GM19328 (cell line): Measurements from ENCODE around the gene MYF6.
"Not testable (repeated sequence)": the region's sequence is repeated elsewhere in the genome, so short reads cannot be mapped to it uniquely, and the experiment has no call there.

ENCODE experiments used
- ATAC-seq: cut with Tn5 transposase; IDR thresholded peaks from one replicate; pipeline ENCODE4 v1.9.1; 2021; ENCODE audit warnings: mild to moderate bottlenecking, moderate library complexity; ENCODE audit not compliant: unreplicated experiment

MYF6 gene

DNA sequence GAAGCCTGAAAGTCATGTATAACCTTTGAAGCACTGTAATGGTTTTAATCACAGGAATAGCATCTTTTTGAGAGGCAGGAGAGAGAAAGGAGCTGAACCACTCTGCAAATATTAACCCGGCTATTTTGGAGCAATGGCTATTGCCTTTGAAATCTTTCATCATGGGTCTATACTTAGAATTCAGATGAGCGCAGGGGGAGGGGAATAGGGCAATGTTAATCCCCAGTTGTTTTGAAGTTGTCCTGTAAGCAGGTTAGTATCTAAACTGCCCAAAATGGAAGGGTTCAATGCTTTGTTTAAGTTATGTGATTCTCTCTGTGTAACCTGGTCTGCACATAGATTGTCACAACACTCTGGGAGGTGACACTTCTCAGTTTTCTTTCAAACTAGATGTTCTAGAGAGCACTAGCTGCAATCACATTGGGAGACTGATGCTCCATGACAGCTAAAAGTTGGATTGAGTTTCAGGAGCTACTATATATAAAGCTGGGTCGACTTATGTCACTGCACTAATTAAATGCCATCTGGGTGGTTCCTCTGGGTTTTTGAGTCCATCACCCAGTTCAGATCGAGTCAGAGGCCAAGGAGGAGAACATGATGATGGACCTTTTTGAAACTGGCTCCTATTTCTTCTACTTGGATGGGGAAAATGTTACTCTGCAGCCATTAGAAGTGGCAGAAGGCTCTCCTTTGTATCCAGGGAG is at the start of gene MYF6:
MYF6 (plus strand) TSS at position 509 of the 704 bp plus-strand sequence; CDS start at position 595, 86 bp downstream.
- no peak for ATAC-seq

DNA sequence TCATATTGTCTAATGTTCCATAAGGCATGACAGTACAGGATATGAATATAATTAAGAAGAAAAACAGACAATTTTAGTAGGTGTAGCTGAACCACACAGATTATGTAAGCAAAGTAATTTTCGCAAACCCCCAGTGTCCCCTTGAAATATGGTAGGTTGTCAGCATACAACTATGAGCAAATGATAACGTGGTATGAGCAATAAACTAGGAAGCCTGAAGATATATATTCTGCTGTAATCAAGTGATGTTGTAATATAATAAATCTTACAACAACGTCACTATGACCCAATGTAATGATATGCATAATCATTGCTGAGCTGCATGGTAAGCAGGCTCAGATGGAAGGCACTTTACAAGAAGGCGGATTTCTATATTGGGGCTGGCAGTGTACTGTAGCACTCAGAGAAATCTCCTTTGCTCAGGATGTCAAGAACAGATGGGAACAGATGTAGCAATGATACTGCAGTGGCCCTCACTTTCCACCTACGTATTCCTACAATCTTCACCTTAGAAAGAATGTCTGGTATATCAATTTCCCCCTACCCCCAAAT is 47.8 kb upstream of the MYF6 start:
- ATAC-seq, result no peak

DNA sequence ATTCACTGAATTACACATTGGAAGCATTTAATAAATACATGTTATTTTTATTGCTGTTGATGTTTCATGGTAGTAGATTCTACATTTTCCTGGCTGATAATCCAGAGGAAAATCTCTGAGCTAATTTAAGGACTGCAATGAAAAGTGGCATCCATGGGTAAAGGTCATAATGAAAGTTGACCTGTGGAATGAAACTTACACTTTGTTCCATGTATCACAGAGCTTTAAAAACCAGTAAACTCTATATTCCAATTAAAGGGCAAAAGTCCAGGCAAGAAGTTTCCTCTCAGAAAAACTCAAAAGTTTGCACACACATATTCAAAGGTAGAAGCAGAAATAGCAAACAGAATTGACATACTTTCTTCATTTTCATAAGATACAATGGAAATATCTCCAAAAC is 44.8 kb upstream of the MYF6 start:
- no peak for ATAC-seq

DNA sequence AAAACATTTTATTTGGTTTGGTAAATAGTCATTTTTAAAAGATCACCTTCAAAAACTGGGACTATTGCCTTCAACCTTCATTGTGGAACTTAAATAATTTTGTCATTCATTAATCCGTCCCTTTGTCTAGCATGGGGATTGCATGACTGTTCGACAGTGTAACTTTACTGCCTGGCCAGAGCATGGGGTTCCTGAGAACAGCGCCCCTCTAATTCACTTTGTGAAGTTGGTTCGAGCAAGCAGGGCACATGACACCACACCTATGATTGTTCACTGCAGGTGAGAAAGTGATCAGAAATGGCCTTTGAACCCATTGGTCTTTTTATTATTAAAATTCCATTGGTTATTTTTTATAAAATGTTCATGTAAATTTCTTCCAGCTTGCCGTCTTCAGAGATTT is 37.2 kb upstream of the MYF6 start:
- ATAC-seq, result no peak

DNA sequence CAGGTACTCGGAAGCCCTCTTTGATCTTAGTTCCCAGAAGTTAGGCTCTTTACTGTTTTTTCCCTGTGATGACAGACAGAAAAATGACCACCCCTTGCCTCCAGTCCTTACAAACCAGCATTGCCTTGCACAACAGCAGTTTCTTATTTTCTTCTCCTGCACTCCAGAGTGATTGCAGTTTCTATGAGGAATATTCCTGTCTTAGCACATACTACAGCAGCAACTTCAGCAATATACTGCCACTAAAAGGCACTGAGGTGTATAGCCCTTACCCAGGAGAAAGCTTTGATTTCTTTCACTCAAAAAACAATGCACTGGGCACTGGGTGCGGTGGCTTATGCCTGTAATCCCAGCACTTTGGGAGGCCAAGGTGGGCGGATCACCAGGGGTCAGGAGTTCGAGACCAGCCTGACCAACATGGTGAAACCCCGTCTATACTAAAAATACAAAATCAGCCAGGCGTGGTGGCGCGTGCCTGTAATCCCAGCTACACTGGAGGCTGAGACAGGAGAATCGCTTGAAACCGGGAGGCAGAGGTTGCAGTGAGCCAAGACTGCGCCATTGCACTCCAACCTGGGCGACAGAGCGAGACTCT is 31.3 kb upstream of the MYF6 start:
- not testable (repeated sequence) for ATAC-seq

DNA sequence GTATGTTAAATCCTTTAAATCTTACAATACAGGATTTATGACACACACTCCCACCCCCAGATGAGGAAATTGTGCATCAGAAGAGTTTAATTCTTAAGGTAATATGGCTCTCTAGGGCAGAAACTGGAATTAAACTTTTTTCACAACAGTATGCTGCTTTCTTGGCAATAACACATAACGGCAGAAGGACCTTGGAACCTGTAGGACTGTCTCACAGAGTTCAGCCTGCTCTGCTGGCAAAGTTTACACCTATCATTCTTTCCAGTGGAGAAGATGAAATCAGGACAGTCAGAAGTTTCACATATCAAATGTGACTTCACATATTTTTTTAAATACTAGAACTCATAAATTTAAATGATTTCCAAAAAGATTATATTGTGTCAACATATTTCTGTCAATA is 30.6 kb upstream of the MYF6 start:
- ATAC-seq, result no peak

DNA sequence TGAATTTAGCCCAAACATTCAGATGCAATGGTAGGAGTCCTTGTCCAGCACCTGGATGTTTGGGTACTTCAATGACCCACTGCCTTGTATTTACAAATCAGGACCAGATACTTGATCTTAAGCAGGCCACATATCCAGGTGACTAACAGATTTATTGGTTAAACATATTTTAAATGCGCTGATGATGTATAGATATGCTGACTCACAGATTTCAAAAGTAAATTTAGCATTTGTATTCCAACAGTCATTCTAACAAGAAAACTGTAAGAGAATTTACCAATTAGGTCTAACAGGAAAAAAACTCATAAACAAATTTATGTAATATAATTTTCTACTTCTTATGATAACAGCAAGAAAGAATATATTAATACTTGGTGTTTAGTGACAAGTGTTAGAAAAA is 29.4 kb upstream of the MYF6 start:
- no peak for ATAC-seq

DNA sequence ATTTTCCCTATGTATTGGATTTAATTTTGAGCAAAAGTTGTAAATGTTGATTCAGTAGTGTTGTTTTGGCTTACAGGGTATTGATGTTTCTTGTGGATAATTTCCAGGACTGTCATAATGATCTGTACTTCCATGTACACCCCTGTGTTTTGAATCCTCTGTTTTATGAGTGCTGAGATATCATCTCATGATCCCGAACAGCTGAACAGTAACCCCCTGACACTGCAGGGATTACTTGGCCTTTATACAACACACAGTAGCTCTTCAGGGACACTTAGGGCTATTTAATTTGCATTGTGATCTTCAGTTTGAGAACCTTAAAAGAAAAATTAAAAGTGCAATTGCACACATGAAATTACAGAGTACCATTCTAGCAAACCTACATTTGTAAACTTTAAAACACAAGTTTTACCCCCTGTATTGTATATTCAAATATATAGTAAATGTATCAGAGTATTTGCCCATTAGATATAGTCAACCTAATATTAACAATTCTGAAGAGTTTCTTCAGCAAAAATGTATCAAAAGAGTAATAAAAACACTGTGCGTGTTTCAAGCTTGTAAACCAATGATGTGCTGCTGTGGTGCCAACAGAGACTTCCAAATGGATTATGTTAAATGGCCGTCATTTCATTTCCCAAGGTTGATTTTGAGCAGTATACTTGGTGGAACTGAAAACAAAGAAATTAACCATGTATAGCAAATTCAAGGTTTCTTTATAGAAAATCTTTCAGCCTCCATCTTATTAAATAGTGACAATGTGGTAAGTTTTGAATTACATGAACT is 27.9 kb upstream of the MYF6 start:
- no peak for ATAC-seq

DNA sequence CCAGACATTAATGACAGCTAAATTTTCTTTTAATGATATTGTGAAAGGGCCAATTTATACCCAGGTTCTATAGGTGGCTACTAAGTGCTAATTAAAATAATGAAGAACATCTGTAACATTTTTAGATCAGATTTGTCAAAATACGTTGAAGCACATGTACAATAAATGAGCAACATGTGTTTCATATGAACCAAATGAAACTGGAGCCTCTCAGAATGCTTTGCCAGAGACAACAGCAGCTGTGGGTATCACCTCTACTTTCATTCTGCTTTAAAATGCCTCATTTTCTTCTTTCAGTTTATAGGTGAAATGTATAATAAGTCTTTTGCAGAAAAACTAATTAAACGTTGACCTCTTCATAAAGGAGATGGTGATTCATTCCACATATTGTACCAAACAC is 26.1 kb upstream of the MYF6 start:
- ATAC-seq, result no peak

DNA sequence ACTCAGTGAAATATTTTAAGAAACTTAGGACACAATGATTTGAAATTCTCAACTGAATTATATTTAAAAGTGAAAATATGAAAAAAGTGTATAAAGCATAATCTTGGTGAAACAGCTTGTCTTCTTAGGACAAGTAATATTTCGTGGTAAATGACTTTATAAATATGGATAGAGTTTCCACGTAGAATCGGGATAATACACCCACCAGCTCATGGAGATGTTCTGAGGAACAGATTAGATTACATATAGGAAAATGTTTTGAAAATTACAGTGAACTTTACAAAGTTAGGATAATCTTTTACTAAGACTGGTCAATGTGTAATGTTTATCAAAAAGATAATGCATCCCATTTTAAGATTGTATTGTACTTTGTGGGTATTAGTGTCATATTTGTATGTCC is 25.6 kb upstream of the MYF6 start:
- ATAC-seq, result no peak

DNA sequence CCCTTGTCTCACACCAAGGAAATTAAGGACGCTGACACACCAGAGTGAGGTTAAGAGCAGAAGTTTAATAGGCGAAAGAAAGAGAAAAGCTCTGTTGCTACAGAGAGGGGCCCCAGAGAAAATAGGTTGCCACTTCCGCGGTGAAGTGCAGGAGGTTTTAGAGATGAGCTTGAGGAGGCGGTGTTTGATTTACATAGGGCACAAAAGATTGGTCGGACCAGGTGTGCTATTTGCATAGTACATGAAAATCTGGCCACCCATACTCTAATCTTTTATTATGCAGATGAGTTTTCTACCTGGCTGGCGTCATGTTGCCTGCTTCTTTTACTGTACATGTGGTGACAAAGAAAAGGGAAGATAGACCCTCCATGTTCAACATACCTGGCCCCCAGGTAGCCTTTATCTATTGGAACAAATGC is 23.3 kb upstream of the MYF6 start:
- no peak for ATAC-seq

DNA sequence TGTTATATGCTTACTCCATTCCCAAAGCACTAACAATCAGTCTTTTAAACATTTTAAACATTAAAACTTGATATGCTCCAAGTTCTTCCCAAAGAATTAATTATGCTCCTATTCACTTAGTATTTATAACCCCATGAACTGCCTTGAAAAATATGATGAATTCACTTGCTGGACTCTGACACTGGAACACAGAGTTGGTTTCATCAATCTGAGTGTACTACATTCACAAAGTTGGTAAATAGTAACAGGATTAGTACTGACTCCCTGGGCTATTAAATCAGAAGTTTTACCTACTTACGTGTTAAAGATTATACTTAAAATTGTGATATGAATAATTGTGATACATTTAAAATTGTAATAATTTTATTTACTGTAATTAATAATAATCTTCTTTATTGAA is 17.3 kb upstream of the MYF6 start:
- ATAC-seq, result no peak

DNA sequence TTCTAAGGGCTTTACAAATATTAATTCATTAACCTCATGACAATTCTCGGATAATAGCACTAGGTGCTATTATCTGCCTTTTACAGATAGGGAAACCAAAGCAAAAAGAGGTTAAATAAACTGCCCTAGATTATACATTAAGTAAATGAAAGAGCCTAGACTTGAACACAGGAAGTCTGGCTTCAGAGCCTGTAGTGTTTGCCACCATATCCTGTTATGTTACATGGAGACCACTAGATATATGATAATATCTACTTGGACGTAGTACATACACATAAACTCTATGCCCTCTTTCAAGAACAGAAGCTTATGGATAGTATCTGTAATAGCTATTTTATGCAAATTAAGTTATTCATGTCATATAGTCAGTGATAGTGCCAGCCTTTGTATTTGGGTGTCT is 16.9 kb upstream of the MYF6 start:
- no peak for ATAC-seq

DNA sequence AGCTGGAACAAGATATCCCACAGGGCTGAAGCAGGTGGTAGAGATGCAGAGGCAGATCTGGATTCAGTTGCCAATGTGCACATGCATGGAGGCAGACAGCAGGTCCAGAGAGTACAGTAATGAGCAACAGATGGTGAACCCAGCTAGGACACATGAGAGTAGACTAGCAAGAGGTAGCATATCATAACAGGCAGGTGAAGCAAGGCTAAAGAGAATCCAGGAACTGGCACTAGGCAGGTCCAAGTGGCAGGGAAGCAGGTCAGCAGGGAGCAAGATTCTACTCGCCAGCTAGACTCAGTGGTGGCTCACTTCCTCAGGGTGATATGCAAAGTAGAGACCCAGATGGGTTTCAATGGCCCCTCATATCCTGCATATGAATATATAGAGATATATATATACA is 15.3 kb upstream of the MYF6 start:
- peak; percentile 44 for ATAC-seq

DNA sequence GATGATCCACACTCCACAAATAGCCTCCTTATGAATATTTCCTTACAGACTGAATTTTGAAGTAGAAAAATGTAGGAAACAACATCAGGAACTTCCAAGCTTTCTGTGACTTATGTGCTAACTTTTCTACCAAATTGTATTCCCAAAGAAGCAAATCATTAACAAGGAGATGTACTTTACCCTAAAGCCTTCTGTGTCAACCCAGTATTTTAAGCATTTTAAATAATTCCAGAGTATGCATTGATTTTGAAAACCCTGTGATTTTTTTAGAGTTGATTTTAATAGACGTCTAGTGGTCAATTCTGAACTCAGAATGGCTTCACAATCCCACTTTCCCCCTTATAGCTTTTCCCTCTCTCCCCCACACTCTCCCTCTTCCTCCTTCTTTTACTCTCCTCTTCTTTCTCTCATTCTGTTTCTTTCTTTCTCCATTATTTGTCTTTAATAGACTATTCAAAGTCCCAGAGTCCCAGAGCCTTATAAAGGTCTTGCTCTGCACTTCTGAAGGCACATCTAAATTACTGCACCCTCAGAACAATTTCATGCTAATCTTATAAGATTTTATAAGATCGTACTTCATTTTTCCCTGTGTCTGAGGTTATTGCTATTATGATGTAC is 10.1 kb upstream of the MYF6 start:
- ATAC-seq, result no peak

DNA sequence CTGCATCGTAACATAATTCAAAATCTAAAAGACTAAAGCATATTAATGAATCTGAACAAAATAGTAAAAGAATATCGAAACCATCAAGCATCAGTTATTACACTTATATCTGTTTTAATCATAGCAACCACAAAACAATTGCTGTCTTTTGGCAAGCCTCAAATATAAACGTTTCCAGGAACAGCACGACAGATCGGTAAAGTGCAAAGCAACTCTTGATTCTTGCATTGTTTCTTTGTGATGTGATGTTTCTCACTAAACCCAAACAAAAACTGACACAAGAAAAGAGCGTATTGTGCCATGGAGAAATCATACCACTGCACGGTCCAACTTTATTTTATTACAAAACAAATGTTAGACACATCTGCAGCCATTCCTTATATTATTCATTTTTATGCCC is 9.2 kb upstream of the MYF6 start:
- no peak for ATAC-seq

DNA sequence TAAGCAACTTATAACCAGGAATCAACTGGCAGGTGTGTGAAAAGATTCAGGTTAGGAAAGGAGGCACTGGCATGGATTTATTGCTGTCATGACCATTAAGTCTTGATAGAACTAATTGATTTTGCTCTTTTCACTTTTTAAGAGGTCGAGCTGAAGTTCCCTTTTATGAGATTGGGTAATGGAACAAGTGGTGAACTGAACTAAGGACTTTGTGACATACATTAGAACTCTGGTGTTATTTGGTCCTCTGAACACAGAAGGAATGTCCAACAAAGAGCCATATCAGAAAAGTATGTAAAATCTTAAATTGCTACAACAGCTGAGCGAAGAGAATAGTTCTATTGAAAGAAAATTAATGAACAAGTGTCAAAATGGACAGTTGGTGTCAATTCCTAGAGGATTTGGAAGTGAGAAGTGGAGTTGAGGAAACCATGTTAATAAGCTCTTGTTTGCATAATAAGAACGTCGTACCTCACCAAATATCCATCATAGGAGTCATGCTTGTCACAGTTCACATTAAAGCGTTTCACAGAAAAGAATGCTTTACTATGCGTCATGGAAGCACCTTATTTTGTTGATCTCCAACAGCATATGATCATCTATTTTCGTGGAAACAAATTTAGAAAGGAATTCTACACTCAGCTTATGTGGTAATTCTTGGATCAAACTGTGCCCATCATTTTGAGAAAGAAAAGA is 8.4 kb upstream of the MYF6 start:
- ATAC-seq, result no peak

DNA sequence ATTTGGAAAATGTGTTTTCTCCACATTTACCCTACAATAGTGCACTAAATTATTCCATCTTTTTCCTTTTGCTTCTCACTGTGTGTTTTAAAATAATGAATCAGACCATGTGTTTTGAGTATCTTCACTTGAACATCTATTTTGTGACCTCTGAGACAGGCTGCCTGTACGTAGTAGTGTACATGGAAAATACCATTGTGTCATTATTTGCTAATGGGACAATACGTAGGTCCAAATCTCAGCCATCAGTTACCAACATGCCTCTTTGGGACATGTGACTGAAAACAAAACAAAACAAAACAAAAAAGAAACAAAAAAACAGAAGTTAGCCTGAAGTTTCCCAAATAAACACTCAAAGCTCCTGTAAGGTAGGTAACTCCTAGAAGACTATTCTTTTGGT is 7.1 kb upstream of the MYF6 start:
- no peak for ATAC-seq

DNA sequence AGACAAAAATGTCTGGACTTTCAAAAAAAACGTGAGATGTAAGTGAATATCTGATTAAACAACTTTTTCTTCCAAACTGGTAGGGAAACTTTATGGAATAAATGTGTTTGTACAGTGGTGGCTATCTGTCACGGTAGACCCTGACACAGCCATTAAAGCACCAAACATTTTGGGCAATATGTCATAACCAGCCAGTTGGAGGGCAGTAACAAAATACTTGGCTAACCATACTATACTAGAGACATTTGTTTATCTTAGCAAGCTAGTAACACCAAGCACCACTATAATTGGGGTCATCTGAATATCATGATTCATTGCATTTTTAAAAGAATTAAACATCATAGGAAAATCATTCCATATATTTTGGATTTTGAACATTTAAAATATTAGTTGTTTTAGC is 6.0 kb upstream of the MYF6 start:
- no peak for ATAC-seq

DNA sequence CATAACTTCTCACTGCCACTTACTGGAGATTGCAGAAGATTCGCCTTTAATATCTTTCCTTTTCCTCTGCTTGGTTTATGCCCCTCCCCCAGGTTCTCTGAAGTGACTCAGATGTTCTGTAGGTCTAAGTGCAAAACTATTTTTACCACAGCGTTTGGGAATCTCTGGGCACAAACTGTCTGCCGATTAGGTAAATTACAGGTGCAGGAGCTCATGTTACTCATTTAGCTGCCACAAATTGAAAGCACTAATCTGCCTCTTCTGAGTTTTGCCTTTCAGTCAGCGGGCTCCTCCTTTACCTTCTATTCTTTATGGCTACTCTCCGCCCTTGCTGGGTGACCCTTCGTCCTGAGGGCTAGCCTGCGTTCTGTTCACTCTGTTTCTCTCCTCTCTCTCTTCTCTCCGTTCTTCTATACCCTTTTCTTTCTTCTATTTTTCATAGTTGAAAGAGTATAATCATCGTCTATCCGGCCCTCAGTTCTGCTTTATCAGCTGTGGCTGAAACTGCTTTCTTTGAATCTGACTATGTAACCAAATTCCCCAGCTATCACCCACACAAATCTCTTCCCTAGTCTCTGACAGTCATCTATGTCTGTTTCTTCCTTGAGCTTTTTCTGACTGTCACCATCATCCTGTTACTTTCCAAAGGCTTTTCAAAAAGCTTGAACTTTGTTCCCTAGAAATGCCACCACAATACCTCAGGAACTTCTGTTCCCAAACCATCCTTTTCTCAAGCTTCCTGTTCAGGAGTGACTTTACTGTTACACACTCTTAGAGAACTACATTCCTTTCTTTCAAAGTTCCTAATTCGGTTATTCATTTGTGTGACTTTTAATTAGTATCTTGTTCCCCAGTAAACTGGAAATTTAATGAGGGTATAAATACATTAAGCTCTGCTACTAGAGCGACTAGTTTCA is 4.3 kb upstream of the MYF6 start:
- peak; percentile 83 for ATAC-seq
